KMS-11 (cell line): ENCODE measurements around the gene CDC42BPA.

Source experiments
- H2AFZ ChIP-seq: fragments of 200-600 bp; sonication (generic); 2 replicates; pipeline ENCODE4 v1.6.1; 2016; ENCODE audit warnings: antibody characterized with exemption, mixed run types, low read depth
- H3K27ac ChIP-seq: fragments of 200-600 bp; sonication (generic); 2 replicates; pipeline ENCODE4 v1.6.1; 2016; ENCODE audit warnings: mild to moderate bottlenecking, mixed run types
- H3K27me3 ChIP-seq: fragments of 200-600 bp; sonication (generic); 2 replicates; pipeline ENCODE4 v1.6.1; 2017; ENCODE audit warnings: mild to moderate bottlenecking, low read depth, mixed run types, moderate library complexity; ENCODE audit not compliant: insufficient read depth
- H3K36me3 ChIP-seq: fragments of 200-600 bp; sonication (generic); 2 replicates; pipeline ENCODE4 v1.6.1; 2017; ENCODE audit warnings: mild to moderate bottlenecking, mixed run types; ENCODE audit not compliant: insufficient read depth
- H3K4me1 ChIP-seq: fragments of 200-600 bp; sonication (generic); 2 replicates; pipeline ENCODE4 v1.6.1; 2016; ENCODE audit warnings: mild to moderate bottlenecking, low read depth, mixed run types; ENCODE audit not compliant: poor library complexity, severe bottlenecking
- H3K4me2 ChIP-seq: fragments of 200-600 bp; sonication (generic); 2 replicates; pipeline ENCODE4 v1.7.0; 2016; ENCODE audit warnings: mild to moderate bottlenecking, mixed run types
- H3K4me3 ChIP-seq: fragments of 200-600 bp; sonication (generic); IDR thresholded peaks from 2 replicates; pipeline ENCODE4 v1.6.1; 2017; ENCODE audit warnings: low read depth, low read length, mixed read lengths; ENCODE audit not compliant: insufficient read depth
- H3K79me2 ChIP-seq: fragments of 200-600 bp; sonication (generic); 2 replicates; pipeline ENCODE4 v1.6.1; 2016; ENCODE audit warnings: low read depth, mixed run types; ENCODE audit not compliant: insufficient read depth
- H3K9ac ChIP-seq: fragments of 200-600 bp; sonication (generic); 2 replicates; pipeline ENCODE4 v1.6.1; 2016; ENCODE audit warnings: mild to moderate bottlenecking, mixed run types
- H4K20me1 ChIP-seq: fragments of 200-600 bp; sonication (generic); 2 replicates; pipeline ENCODE4 v1.6.1; 2016; ENCODE audit warnings: mild to moderate bottlenecking, mixed run types; ENCODE audit not compliant: insufficient read depth
- TF ChIP-seq, protein P1 (sequence below): fragments of 200-600 bp; sonication (generic); conservative IDR thresholded peaks from 2 replicates; pipeline ENCODE4 v1.6.1; 2017; ENCODE audit warnings: low read depth, mild to moderate bottlenecking, antibody characterized with exemption, low read length, moderate library complexity, mixed read lengths

CDC42BPA gene

DNA sequence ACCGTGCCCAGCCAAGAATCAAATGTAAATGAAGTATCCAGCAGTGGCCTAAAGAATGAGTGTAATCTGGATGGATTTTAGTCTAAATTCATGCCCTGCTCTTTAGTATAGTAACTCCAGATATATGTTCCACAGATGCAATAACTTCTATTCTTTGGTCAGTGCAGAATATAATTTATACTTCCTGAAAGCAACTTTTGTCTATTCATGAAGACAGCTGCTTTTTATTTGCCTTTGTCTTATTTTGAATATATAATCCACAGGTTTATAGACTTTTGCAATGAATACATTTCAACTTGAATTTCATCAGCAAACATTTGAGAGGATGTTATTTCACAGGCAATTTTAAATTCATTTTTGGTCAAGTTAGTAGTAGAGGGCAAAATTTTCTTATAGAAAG, 54.4 kb downstream of the CDC42BPA start:
- TF ChIP-seq, protein P1, sequence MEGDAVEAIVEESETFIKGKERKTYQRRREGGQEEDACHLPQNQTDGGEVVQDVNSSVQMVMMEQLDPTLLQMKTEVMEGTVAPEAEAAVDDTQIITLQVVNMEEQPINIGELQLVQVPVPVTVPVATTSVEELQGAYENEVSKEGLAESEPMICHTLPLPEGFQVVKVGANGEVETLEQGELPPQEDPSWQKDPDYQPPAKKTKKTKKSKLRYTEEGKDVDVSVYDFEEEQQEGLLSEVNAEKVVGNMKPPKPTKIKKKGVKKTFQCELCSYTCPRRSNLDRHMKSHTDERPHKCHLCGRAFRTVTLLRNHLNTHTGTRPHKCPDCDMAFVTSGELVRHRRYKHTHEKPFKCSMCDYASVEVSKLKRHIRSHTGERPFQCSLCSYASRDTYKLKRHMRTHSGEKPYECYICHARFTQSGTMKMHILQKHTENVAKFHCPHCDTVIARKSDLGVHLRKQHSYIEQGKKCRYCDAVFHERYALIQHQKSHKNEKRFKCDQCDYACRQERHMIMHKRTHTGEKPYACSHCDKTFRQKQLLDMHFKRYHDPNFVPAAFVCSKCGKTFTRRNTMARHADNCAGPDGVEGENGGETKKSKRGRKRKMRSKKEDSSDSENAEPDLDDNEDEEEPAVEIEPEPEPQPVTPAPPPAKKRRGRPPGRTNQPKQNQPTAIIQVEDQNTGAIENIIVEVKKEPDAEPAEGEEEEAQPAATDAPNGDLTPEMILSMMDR = no peak
- Histone ChIP-seq H3K27me3 (no peaks in the 10 kb centered on the region), H3K79me2 (no peaks in the 10 kb centered on the region), H3K4me2 (no peak overlapping the region), H2AFZ (no peak overlapping the region), H3K4me3 (no peak overlapping the region), H3K4me1 (no peaks in the 10 kb centered on the region), H3K36me3 (no peaks in the 10 kb centered on the region), H4K20me1 (no peaks in the 10 kb centered on the region), H3K9ac (no peak overlapping the region), H3K27ac (no peak overlapping the region)

DNA sequence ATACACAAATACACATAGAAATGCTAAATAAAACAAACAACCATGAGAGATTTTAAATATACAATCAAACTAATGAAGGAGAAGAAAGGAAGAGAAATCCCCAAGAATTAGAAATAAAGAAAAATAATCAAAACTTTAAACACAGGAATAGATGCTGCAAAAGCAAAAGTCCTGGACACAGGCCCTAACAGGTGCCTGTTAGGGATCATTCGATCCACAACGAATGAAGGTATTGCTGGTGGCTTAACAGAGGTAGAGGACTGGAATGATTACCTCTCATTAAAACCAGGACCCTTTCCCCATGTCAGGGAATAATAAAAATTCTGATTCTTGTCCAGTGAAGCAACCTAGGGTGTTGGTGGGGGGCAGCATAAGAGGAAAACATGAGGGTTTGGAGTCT, 56.8 kb downstream of the CDC42BPA start:
- Histone ChIP-seq H3K9ac (no peak overlapping the region), H4K20me1 (no peaks in the 10 kb centered on the region), H3K4me2 (no peak overlapping the region), H3K36me3 (no peaks in the 10 kb centered on the region), H3K27me3 (no peaks in the 10 kb centered on the region), H3K4me1 (no peaks in the 10 kb centered on the region), H3K79me2 (no peaks in the 10 kb centered on the region), H2AFZ (no peak overlapping the region), H3K27ac (no peak overlapping the region), H3K4me3 (no peak overlapping the region)
- TF ChIP-seq, protein P1 = no peak

DNA sequence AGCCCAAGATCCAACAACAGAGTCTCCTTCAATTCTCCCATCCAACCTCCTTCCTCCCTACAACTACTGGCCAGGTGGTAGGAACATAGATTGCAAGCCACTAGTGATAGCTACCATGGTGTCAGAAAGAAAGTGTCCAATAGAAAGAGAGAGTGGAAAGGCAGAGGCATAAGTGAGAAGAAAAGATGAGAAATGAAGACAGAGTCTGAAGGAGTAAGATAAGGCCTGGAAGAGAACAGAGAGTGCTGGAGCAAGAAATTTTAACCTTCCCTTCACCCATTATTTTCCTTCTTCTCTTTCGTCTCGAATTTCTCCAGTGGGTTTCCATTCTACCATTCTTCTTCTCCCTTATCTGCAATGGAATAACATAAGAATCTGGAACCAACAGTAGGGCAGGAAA, 57.9 kb downstream of the CDC42BPA start:
- no peak overlapping the region for H3K4me3 ChIP-seq
- H3K36me3 ChIP-seq = no peaks in the 10 kb centered on the region
- H3K4me1 ChIP-seq = no peaks in the 10 kb centered on the region
- no peak overlapping the region for H3K27ac ChIP-seq
- H3K9ac ChIP-seq = no peak overlapping the region
- H3K4me2 ChIP-seq = no peak overlapping the region
- no peaks in the 10 kb centered on the region for H4K20me1 ChIP-seq
- no peaks in the 10 kb centered on the region for H3K79me2 ChIP-seq
- H3K27me3 ChIP-seq = no peaks in the 10 kb centered on the region
- H2AFZ ChIP-seq = no peak overlapping the region
- TF ChIP-seq, protein P1 = no peak

DNA sequence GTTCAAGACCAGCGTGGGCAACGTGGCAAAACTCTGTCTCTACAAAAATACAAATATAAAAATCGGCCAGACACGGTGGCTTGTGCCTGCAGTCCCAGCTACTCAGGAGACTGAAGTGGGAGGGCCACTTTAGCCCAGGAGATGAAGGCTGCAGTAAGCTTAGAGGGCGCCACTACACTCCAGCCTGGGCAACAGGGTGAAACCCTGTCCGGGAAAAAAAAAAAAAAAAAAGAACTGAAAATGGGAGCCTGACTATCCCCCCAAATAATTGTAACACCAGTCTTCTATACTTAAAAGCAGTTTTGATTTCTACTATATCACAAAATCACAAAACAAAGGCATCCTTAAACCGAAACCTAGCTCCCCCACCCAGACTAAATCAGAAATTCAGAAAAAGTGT, 60.3 kb downstream of the CDC42BPA start:
- Histone ChIP-seq H3K4me1 (no peaks in the 10 kb centered on the region), H3K27me3 (no peaks in the 10 kb centered on the region), H3K36me3 (no peaks in the 10 kb centered on the region), H4K20me1 (no peaks in the 10 kb centered on the region), H3K4me3 (no peak overlapping the region), H3K4me2 (no peak overlapping the region), H3K9ac (no peak overlapping the region), H3K27ac (no peak overlapping the region), H3K79me2 (no peaks in the 10 kb centered on the region), H2AFZ (no peak overlapping the region)
- TF ChIP-seq, protein P1 = no peak
